GM18526 (cell line): ENCODE measurements around the gene KLHDC7B.

ENCODE experiments used
- POLR2A ChIP-seq: IDR thresholded peaks from 3 replicates; pipeline ENCODE4 v1.6.1; 2011; ENCODE audit not compliant: insufficient read length; ENCODE audit errors: extremely low read depth

KLHDC7B gene

GRCh38 chr22:50545522-50546325 is at the start of gene KLHDC7B:
Gene KLHDC7B, plus strand, starts transcription at chr22:50545899. Its CDS starts 345 bp downstream, at chr22:50546244.
- TF ChIP-seq POLR2A = no peak

DNA sequence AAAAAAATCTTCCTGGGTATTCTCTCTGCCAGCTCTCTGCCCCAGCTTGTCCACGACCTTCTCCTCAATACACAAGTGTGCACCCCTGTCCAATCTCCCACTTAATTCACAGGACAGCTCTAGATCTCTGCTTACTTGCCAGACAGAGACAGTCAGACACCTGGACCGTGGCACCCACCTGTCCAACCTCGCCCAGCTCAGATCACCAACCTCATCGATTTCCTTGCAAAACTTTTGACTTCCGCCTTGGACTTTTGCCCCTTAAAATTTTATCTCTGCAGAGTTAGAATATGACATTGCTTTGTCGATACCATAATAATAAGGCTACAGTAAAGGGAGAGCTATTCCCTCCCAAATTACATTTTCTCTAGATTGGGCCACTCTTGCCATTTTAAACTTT is 48.6 kb upstream of the KLHDC7B start:
- TF ChIP-seq POLR2A = no peak

DNA sequence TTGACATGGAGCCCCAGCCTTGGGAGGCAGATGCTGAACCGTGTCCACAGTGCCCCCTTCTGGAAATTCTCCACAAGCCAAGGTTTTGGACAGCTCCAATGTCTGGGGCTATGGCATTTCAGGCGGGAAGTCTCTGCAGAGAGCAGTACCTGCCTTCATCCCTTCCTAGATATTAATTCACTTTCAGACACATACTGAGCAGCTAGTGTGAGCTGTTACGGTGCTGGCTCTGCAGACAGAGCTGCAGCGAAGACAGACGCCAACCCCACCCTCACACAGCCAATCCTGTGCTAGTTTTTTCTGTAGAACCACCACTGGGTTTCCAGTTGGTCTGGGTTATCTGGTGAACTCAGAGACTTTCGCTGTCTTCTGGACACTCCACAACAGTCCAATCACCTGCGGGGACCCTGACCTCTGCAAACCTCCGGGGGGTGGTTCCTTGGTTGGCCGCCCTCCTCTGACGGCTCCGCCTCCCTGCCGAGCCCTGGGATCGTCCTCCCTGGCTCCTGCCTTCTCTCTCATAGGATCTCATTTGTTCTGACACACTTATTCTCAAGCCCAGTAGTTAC is 47.3 kb upstream of the KLHDC7B start:
- no peak for TF ChIP-seq POLR2A

DNA sequence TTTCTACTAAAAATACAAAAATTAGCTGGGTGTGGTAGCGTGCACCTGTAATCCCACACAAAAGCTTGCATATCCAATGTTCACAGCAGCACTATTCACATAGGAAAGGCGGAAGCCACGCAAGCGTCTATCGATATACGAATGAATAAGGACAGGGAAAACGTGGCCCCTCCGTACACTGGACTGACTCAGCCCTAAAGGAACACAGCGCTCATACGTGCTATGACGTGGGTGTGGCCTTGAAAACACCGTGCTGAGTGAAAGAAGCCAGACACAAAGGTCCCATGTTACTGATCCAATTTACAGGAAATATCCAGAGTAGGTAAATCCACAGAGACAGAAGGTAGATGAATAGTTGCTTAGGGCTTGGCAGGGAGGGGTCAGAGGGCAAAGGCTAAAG is 45.2 kb upstream of the KLHDC7B start:
- TF ChIP-seq POLR2A = no peak

DNA sequence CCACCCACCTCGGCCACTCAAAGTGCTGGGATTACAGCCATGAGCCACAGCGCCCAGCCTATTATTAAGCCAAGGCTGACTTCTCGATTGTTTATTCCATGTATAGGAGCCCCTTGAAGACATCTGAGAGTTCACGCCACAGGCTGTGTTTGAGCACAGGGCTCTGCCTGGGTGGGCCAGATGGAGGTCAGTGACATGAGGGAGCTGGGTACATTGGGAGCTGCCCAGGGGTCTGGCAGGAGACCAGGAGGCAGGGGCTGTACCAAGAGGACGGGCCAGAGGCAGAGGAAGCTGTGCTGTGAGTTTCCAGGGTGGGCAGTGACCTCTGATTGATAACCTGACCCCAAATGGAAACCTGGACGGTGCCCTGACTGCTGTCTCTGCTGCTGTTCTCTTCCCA is 43.6 kb upstream of the KLHDC7B start:
- no peak for TF ChIP-seq POLR2A

GRCh38 chr22:50502628-50503474 is 42.8 kb upstream of the KLHDC7B start:
- TF ChIP-seq POLR2A = no peak

DNA sequence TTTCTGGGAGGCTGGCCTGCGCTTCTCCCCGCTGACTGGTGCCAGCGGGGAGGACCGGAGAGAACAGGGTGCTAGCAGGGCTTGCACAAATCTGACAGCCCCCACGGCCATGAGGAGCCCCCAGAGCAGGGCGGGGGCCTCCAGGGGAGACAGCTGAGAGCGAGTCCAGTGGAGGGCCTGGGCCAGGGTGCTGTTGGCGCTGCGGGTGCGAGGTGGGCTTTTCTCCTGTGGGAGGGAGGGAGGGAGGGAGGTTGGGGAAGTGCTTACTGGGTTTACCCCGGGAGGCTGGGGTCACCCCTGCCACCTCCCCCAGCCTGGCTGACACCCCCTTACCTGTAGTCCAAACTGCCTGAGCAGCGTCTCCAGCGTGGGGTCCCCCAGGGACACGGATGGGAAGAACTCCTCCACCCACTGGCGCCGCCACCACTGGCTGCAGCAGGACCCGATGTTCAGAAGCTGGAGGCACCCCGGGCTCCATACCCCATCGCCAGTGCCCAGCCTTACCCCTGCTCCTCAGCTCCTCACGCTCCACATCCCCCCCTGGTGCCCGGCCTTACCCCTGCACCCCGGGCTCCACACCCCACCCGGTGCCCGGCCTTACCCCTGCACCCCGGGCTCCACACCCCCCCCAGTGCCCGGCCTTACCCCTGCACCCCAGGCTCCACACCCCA is 42.1 kb upstream of the KLHDC7B start:
- TF ChIP-seq POLR2A = no peak

GRCh38 chr22:50504369-50505211 is 41.1 kb upstream of the KLHDC7B start:
- TF ChIP-seq POLR2A = no peak

DNA sequence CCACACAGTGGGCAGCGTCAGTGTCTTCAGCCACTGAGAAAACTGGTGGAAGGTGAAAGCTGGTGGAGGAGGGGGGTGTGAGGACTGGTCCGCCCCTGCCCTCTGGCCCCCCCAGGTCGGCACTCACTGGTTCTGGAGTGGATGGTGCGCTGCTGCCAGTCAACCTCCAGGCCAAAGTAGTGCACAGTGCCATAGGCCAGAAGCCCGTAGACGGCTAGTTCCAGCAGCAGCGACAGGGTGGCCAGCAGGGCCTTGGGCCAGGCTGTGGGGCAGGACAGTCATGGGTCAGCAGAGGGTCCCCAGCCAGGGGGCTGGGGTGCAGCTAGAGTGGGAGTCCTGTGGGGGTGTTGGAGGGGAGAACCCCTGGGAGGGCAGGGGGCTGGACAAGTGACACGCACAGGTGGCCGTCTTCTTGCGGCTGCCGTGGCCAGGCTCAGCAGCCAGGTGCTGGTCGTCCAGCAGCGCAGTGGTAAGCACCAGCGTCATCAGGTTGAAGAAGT is 40.4 kb upstream of the KLHDC7B start:
- no peak for TF ChIP-seq POLR2A

DNA sequence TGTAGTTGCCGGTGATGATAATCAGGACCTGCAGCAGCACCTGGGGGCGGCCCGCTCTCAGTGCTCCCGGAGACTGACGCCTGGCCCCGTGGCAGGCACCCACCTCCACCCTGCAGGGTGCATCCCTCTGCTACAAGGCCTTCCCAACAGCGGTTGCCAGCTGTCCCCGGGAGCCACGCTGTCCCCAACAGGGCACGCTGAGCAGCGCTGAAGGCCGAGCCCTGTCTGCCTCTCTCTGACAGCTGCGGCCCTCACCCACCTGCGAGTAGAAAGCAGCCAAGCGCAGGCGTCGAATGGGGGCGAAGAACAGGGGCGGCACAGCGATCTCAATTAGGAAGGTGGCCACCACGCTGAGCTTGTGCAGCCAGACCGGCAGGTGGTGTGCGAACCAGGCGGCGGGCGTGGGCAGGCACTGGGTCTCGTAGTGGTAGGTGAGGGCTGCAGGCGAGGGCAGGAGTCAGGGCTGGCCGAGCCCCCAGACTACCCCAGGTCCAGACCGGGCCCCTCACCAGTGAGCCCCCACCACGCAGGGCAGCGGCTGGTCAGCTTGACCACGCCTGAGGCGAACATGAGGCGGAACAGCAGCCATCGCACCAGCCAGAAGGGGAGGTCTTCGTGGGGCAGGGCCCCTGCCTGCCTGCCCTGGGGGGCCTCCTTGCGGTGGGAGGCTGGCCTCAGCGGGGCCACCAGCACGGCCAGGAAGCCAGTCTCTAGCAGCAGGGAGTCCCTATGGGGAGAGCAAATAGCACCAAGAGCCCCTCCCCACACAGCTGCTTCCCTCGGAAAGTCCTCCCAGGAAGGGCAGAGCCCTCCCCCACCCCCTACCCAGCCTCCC is 39.7 kb upstream of the KLHDC7B start:
- no peak for TF ChIP-seq POLR2A

- TF ChIP-seq POLR2A = no peak
Measured at GRCh38 chr22:50506611-50507420, 38.9 kb upstream of the KLHDC7B start.

DNA sequence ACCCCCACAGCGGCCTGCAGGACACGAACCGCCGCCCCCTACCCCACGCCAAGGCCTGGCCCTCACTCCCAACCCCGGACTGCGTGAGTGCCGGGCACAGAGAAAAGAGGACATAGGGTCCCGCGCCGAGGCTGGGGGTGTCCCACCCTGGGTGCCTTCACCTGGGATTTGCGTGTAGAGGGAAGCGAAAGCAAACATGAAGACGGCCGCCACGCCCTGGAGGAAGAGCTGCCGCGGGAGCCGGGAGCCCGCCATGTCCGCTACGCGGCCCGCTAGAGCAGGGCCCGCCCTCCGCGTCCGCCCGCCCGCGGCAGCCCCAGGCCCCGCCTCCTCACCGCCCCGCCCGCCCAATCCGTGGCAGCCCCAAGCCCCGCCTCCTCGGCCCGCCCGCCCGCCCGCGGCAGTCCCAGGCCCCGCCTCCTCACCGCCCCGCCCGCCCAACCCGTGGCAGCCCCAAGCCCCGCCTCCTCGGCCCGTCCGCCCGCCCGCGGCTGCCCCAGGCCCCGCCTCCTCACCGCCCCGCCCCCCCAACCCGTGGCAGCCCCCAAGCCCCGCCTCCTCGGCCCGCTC is 38.2 kb upstream of the KLHDC7B start, which contains the start of gene LMF2:
Gene LMF2, minus strand, starts transcription at position 282 of the 570 bp plus-strand sequence. Its CDS starts 27 bp downstream, at position 255.
- TF ChIP-seq POLR2A = peak; percentile 76
